MV-4-11 (cell line): ENCODE results near the gene DCLK1.

ENCODE experiments used
- DNase-seq: peaks from one replicate; lab custom pipeline; 2025; lab: John Stamatoyannopoulos, UW

Gene DCLK1

DNA sequence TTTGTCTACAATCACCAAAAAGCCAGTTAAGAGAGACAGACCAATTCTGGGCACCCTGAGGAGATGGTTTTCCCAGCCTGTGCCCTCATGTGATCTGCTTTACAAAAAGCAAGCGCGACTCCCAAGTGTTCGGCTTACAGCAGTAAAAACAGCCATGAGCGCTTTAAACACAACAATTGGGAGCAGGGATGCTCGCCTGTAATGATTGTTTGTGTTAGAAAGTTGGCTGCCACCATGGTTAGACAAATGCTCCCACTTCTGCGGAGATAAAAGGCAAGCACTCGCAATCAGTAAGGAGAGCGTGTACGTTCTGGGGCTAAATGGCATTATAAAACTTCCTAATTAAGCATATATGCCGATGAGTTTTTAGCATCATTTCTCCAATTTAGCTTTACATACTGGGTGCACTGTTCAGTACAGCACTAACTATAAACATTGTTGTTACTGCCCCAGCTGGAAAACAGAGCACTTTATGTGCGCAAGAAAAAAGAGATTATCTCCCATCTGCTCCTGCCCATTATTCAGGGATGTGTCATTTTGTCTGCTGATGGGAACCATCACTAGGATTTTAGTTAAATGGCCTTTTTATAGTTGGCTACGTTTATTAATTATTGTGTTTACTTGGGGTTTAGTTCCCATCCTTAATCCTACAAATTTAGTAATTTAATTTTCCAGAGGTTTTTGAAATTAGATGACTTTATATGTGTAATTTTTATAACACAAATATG, 345.4 kb downstream of the DCLK1 start:
- DNase-seq, result no peak

DNA sequence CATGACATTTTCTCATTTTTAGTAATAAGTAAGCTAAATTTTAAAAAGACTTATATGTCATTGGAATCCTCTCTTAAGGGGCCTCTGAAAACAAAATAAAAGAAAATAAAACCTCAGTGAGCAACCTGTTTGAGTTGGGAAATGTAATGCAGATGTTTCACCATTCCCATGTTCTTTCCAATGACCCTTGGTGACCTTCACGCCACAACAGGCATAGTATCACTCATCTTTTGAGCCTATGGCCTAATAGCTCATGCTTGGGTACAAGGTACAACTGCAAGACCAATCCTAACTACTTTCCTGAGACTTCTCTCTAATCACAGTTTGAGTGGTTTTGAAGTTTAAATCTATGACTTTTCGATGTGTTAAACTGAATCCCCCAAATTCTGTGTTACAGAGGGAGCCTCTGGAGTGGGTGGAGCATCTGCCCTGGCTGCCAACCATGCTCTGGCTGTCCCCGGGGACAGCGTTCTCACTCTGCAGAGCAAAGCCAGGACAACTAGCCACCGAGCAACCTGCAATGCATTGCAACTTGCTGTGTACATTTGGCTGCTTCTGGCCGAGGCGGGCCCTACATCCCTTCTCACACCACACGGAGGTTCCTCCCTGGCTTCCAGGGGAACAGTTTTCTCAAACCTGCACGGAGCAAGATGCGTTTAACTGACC, 346.8 kb downstream of the DCLK1 start:
- DNase-seq, result no peak

DNA sequence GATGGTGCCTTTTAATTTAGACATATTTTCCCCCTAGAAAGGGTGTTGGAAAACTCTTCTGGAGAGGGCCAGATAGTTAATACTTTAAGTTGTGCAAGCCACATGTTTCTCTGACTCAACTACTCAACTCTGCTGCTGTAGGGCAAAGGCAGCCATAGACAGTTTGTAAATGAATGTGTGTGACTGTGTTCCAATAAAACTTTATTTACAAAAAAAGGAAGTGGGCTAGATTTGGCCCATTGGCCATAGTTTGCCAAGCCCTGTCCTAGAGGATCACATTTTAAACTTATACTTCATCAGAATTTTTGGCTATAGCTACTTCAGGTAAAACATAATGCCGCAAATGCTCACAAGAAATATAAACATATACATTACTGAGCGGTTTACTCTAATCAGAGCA, 348.4 kb downstream of the DCLK1 start:
- no peak for DNase-seq

DNA sequence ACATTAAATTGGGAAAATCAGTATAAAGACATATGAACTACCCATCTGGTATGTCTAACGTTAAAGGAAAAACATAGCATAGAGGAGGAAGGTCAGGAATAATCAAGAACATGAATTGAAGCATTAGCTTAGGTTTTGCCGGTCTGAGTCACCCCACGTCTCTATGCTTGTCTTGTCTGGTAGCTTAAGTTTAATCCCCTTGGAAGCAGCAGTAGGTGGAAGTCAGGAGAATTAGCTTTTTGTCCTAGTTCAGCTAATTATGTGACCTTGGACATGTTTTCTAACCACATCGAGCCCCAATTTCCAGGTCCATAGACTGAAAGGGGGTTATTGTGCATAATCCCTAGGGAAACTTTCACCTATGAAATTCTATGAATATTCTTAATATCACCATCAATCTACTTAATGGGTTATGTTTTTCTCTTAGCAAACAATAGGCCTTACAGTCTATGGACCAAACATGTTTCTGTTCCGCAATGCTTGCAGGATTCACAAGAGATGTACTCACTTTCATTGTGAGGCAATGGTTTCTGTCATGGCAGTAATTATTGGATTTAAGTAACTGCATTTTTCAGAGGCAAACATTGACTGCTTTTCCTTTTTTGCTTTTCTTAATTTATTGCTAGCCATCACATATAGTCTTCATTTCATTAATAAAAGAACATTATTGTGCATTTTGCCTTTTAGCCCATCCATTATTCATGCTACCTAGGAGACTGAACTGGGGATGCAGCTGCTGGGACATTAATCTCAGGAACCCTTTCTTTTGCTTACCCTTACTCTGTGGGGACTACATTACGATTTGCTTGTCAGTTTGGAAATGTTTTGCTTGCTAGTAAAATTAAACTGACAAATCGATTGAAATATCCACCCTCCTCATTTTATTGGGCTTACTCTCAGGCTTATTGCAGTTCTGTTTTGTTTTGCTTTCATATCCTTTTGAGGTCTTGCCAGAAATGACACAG, 349.9 kb downstream of the DCLK1 start:
- no peak for DNase-seq

DNA sequence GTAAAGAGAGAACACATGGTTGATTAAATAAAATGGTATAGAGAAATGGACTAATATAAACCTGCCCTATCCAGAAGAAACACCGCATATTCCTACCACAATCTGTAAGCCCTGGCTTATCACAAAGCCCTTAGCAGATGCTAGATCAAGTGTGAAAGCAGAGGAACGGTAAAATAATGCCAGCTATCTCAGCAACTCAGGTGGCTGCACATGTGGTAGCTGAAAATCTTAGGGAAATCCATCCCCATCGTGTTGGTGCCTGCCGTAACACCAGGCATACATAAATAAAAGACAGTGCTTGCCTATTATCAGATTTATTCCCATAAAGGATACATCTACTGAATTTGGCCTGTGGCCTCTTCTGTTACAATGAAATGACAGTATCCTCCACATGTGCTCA, 350.6 kb downstream of the DCLK1 start:
- no peak for DNase-seq

DNA sequence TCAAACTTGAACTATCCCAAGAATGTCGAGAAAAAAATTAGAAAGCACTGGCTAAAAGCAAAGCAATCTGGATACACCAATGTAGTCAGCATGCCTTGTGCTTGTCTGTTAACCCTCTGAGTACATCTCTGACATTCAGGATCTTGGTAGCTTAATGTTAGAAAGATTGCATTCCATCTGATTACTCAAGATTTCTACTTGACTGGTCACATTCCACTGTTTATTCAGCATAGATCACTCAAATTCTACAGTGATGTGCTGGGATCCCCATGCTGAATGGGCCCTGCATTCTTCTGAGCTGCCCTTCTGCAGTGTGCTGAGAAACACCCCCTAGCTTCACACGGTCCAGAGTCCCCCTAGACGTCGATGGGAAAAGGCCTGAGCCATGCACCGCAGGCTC, 359.3 kb downstream of the DCLK1 start:
- DNase-seq, result no peak

DNA sequence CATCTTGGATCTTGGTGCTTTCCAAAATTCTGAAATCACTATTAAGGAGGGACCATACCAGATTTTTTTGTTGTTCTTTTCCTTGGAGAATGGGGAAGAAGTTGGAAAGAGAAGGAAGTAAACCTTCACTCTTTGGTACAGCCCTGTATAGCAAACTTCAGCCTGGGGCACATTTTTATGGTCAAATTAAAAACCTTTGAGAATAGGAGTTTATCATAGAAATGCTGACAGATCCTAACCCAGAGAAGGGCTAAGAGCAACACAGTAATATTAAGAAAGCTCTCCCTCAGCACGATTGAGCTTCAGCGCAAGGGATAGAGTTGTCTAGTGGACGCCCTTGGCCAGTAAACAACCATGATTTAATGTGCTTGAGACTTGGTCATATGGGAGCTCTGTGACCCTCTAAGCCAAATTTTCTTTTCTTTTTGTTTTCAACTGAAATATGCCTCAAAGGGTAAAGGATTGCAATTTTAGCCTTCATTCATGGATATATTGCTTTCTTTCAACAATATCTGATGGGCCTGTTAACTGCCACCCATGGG, 360.4 kb downstream of the DCLK1 start:
- no peak for DNase-seq

DNA sequence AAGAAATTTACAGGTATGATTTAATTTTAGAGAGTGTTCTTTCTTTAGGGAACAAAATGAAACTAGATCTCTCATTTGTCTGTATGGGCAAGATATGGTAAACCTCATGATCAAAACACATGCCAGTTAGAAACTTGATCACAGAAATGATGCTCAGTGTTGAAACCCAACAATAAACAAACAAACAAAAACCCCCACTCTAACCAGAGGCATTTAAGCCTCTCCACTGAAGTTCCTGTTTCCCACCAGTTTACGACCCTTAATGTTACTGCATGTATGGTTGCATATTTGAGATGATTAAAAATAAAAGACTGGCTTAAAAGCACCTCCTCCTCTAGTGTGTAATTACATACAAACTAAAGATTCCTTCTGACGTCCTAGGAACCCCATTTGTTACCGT, 361.4 kb downstream of the DCLK1 start:
- no peak for DNase-seq

DNA sequence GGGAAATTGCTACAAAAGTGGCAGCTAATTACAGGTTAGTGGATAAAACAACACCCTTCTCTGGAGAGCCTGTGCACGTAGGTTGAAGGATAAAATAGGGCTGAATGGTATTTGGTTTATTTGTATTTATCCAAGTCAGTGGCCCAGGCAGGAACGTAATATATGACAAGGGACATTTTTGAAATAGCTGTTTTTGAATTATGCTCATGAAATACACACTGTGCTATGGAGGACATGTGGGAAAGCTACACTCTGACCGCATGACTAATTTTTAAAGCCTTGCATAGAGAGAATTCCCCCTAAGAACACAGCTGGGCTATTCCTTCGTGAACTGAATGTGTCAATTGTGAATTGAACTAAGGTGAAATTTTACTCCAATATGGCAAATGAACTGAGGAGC, 362.6 kb downstream of the DCLK1 start:
- DNase-seq, result no peak

DNA sequence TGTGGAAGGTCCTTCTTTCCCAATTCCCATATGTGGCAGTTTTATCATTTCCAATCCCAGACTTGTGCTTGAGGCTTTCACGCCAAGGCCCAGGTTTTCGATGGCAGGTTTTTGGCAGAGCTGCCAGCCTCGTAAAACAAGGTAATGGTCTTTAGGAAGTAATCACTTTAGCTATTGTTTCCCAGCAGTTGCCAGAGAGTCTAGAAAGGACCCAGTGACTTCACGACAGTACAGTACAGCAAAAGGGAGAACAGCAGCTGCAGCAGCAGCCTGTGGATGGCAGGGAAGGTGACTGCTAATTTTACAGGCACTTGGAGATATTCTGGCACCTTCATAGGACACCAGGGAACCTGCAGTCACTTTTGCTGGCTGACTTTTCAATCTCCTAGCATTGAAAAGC, 363.1 kb downstream of the DCLK1 start:
- DNase-seq, result no peak

DNA sequence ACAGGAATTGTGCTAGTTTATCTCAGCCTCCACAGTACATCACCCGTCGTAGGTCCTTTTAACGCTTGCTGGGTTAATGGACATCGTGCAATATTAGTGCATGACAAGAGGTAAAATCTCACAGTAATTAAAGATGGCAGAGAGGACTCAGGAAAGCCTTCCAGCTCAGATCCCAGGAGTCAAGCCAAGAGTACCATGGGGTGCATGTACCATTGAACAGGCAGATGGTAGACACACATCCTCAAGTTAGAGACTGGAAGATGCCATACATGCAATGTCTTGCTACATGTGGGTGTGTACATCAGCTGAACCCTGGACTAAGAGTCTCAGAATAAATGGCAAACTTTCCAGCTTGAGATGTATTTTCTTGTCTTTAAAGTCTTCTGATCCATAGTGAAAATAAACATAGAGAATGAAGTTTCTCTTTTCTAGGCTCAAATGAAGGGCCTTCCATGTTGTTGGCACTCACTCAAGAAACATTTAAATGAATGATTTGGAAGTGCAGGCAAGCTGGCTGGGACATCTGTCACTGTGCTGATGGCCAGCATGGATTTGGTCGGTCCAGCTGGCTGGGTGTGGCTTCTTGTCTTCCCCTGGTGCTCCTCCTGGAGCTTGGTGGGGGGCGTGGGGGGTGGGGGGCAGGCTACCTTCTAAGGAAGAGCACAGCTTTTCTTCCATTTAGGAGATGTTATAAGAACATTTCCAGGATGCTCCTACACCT, 363.8 kb downstream of the DCLK1 start:
- DNase-seq, result no peak

DNA sequence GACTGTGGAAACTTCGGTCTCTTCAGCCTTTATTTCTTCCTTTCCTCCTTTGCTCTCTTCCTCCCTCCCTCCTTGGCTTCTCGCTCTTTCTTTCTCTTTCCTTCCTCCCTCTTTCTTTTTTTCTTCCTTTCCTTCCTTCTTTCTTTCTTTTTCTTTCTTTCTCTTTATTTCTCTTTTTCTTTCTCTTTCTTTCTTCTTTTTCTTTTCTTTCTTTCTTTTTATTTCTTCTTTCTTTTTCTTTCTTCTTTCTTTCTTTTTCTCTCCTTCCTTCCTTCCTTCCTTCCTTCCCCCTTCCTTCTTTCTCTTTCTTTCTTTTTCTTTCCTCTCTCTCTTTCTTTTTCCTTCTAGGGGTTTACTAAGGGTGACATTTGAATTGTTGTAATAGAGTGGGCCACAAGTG, 364.5 kb downstream of the DCLK1 start:
- DNase-seq, result no peak

DNA sequence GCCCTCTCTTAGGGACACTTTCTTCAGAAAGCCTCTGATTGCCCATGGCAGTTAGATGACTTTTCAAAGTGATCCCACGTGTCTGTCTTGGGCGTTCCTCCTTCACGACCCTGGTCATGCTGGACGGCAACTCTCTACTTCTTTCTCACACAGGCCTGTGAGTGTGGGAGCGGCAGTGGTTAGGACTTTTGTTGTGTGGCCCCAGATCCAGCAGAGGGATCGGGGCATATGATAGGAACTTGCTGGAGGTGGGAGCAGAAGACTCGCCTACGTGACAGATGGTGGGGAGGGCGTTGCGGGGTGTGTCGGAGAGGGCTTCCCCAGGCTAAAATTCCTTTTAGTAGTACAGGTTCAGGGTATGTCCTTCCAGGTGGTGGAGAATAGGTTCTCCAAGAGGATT, 365.2 kb downstream of the DCLK1 start:
- DNase-seq, result no peak

DNA sequence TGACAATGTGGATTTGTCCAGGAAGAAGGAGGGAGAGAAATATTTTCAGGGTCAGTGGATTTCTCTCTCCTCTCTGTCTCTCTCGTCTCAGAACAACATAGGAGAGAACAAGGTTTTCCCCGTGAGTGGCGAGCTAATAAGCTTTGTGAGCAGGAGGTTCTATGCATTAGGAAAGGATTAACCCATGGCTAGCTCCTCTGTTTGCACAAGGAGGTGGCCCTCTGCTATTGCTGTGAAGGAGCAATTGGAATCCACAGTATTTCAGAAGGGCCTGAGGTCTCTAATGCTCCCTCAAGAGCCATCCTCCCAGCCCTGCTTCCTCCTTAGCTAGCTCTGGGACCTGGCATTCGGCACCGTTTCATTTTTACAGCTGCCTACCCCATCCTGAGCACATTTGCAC, 365.8 kb downstream of the DCLK1 start:
- no peak for DNase-seq

DNA sequence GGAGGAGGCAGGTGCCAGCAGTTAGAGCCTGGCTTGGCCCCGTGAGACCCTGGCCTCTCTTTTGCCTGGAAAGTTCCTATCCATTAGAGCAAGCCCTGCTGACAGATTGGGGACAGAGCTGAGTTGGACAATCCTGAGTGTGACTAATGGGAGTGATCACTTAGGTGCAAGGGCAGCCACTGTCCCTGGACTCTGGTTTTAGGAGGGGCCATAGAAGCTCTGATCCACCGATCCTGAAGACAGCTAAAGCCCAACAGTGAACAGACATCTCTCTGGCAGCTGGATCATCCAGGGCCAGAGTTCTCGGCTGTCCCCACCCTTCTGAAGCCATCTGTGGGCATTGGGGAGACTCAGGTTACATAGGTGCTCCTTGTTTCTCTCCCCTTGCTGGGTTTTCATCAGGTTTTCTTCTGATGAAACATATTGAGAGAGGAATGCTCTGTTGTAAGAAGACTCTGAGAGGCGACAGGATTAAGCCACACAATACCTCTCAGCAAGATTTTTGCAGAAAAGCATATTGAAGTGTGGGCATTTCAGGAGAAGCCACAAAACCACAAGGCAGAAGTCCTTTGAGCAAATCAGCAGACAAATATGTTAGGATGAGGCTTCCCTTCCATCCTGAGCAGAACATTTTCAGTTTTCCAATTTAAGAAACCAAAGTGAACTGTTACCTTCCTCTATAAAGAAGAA, 366.7 kb downstream of the DCLK1 start:
- DNase-seq, result no peak

DNA sequence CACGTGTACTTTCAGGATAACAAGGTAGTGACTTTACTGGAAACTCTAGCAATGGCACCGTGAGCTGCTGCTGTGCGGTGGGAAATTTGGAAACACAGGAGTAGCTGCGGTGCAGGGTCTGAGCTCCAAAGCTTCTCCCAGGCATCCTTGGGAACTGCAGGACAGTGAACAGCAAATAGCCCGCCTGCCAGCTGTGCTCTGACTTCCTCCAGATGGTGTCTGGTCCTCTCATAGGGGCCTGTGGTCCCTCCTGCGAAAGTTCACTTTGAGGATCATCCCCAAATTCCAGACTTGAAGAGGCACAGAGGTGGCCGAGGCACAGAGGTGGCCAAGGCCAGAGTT, 367.4 kb downstream of the DCLK1 start:
- no peak for DNase-seq

DNA sequence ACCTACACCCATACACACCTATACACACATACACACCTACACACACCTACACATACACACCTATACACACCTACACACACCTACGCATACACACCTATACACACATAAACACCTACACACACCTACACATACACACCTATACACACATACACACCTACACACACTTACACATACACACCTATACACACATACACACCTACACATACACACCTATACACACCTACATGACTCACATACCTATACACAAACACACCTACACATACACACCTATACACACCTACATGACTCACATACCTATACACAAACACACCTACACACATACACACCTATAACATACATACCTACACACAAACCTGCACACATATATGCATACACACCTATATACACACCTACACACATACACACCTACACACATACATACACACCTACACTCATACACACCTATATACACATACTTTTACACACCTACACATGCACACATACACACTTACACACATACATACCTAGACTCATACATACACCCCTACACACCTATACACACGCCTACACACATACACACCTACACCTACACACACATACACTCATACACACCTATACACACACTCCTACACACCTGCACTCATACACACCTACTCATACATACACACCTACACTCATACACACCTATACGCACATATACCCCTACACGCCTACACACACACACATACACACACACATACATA, 368.0 kb downstream of the DCLK1 start:
- no peak for DNase-seq

DNA sequence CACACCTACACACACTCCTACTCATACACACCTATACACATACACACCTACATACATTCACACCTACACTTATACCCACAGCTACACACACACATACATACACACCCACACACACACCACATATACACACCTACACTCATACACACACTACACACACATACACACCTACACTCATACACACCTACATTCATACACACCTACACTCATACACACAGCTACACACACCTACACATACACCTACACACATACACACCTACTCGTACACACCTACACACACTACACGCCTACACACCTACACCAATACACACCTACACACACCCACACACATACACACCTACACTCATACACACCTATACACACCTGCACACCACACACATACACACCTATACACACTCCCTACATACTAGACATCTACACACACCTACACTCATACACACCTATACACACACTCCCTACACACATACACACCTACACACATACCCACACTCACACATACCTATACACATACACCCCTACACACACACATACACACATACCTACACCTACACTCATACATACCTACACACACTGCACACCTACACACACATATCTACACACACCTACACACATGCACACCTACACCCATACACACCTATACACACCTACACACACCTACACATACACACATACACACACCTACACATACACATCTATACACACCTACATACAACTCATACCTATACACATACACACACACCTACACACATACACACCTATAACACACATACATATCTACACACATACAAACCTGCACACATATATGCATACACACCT, 369.5 kb downstream of the DCLK1 start:
- DNase-seq, result no peak

DNA sequence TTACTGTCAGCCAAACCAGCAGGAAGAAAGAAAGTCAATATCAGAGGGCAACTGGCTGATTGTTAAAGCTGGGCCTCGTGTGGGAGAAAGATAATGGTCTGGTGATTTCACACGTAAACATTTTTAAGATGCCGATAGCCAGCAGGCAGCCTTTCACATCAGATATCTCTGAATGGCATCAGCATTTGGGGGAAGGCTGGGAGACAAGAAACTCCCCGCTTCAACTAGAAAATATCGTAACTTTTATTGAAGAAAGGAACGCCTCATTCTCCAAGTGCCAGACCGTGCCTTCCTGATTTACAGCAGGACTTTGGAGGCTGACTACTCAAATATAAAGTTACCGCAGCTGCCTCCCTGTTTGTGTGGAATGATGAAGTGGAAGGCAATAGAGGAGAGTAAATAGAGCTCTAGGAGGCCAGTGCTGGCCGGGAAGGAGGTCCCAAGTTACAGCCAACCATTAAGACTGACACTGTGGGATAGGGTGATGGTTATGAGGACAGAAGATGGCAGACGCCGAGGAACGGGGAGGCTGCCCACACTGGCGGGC, 370.4 kb downstream of the DCLK1 start:
- DNase-seq, result no peak

DNA sequence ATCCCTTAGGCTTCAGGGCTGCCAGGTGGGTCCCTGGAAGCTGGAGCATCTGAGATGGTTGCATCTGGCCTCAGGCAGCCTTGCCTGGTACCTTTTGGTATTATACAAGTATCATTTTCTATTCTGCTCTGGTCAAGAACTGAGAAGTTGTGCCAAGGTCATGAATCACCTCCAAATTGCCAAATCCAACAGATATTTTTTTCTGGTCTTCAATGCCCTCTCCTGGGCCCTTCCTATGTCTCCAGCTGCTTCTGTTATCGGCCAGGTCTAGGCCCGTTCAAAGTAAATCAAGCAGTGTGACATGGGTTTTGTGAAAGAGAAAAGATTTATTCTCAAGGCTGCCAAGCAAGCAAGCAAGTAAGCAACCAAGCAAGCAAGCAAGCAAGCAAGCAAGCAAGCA, 383.6 kb downstream of the DCLK1 start:
- no peak for DNase-seq
